Renal pelvis (tissue), 4 donors: ENCODE data around the gene CD8A. TPM values are rescaled to one million over a fixed set of nuclear protein-coding genes. Genes with fewer than 3 reads are reported as not detected.
"Not testable (repeated sequence)": the region's sequence is repeated elsewhere in the genome, so short reads cannot be mapped to it uniquely, and the experiment has no call there.

Experiments used
- DNase-seq: peaks from one replicate; pipeline ENCODE4 v3.0.0-alpha.2; 2013
- polyA plus RNA-seq, 3 donors: library from polyadenylated mRNA; unstranded; fragments of 120-200 nt; gene quantifications; one replicate each; pipeline ENCODE4 v1.2.1, GENCODE V29; 2013; ENCODE audit not compliant: insufficient read length in 3 of 3

CD8A gene
- polyA plus RNA-seq, 3 donors = 0.26 to 0.37 (median 0.36) TPM

DNA sequence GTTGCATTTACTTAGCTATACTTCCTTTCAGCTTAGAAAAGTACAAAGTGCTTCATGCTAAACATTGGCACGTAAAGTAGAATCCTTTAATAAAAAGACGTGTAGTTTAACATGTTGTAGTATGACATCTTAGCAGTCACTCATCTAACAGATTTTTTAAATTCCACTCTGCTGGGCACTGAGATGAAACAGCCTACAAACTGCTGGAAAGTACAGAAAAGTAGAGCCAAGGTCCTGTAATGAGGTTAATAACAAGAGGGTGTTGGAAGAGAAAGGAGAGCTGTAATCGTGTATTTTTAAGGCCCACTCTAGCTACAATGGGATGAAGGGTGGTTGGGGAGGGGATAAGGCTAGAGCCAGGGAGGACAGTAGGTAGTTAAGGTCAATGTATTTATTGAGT lies 10.7 kb downstream of the CD8A start:
- DNase-seq = no peak

DNA sequence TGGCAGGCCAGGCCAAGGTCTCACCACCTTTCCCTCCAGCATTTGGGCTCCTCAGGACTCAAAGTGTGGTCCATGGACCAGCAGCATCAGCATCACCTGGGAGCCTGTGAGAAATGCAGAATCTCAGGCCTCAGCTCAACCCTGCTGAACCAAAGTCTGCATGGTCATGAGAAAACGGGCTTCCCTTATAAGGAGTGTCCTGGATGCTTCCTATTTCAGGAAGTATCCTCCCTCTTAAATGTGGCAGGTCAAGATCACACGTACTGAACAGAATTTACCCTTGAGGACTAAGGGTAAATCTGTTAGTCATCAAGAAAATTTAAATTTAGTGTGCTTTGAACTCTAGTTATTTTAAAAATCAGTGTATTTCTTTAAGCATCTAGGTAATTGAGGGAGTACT lies 11.8 kb downstream of the CD8A start:
- DNase-seq = no peak

DNA sequence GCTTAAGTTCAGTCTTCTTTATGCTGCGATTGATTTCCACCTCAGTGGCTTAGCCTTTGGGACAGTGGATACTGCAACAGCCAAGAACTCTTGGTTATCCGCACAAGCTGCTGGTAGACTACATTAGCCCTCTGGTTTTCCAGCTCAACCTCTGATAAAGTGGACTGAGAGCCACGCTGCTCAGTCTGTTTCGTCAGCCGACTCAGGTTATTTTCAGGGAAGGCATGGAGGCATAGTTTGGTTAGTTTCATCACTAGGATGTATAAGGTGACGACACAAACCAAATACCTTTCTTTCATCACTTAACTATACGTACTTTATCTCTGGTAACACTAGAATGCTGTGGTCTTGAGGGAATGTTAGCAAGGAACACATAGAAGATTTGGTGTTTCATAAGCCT lies 14.2 kb downstream of the CD8A start:
- no peak for DNase-seq

DNA sequence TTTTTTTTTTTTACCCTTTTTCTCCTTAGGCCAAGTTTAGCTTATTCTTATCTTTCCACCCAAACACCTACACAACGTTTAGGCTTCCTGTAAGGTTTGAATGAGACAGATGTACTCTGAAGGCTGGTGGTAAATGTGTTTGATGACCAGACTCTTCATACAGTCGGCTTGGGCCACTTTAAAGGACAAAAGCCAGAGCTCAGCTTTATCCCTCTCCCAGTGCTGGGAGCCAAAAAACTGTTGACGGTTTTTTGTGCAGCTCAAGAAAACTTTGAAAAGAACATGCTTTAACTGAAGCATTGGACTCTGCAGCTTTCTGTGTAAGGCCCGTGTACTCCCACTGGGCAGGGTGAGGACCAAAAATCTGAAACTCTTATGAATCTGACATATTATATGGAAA lies 15.4 kb downstream of the CD8A start:
- no peak for DNase-seq

DNA sequence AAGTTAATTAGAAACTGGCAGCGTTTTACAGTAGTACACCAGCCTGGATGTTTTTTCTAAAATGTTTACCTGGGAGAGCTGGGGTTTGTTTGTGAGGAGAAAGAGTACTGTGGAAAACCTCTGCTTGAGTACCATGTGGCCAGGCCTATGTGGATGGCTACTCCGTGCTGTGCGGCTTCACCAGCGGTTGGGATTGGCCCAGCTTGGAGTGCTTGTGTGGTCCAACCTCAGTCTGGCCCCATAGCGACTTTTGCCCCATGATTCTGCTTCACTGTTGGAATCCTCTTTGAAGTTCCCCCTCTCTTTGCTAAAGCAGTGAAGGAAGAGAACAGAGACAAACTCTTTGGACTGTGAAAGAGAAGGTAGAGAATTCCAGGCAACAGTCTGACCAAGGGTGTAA lies 15.9 kb downstream of the CD8A start:
- no peak for DNase-seq

DNA sequence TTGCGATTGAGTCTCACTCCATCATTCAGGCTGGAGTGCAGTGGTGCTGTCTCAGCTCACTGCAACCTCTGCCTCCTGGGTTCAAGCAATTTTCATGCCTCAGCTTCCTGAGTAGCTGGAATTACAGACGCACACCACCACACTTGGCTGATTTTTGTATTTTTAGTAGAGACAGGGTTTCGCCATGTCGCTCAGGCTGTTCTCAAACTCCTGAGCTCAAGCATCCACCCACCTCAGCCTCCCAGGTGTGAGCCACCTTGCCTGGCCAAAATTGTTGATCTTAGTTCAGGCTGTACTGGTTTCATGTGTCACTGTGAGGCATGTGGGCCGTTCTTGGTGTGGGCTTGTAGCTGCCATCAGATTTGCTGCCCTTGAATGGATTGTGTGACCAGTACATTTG lies 18.1 kb downstream of the CD8A start:
- no peak for DNase-seq

DNA sequence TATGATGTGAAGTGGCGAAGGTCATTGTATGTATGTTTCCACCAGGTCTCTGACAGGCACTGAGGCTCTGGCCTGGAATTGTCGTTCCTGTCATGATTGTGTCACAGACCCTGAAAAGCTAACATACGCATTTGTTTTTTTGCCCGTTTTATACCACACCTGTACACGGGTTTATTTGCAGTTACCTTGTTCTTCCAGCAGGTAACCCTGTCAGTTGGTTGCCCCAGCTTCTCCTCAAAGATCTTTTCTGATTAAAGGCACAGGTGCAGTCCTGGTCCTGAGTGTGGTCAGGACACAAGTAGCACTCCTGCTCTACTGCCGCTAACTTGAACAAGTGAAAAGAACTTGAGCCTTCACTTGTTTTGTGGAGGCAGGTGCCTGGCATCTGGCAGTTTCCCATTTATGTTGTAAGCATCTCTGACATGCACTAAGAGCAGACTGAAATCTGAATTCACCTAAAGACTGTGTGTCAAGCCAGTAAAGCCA lies 19.9 kb downstream of the CD8A start:
- DNase-seq = no peak

DNA sequence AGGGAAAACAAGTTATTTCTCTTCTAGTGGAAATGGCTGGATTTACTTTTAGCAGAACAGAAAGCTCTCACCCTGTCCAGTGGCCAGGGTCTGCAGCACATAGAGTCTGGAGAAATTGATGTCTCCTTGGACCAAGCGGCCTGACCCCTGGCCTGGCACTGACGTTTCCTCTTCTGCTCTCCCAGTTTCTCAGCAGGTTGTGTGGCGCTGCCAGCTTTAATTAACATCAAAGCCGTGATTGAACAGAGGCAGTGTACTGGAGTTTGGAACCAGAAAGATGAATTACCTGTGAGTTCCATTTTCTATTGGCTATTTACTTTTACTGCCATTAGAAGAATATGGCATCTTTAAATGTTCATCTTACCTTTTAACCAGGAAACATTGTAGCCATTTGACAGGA lies 20.9 kb downstream of the CD8A start:
- no peak for DNase-seq

DNA sequence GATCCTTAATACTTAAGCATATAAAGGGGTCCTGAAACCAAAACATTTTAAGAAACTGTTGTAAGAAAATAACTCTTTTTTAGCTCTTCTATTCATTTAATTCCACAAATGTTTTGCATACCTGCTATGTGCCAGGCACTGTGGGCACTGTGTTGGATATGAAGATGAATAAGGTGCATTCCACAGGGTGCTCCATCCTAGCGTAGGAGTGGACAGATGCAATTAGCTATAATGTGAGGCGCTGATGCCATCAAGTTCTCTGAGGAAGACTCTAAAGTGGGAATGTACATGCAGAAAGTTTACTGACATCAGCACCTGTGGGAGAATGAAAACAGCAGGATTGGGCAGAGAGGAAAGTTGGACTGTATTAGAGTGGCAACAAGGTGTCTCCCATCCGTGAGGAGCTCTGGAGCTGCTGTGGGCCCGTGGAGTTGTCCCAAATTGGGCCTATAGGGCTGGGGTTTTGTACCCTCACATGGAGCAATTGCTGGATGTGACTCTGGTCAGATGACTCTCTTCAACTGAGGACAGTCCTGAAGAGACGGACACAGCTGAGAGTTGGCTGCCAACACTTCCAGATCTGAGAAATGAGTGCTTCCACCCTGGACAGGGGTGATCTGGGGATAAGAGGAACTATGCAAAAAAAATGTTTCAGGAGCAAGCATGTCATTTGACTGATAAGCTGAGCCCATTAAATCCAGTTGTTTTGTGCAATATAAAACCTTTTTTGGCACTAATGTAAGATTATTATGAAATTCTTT lies 22.3 kb downstream of the CD8A start:
- DNase-seq = no peak

DNA sequence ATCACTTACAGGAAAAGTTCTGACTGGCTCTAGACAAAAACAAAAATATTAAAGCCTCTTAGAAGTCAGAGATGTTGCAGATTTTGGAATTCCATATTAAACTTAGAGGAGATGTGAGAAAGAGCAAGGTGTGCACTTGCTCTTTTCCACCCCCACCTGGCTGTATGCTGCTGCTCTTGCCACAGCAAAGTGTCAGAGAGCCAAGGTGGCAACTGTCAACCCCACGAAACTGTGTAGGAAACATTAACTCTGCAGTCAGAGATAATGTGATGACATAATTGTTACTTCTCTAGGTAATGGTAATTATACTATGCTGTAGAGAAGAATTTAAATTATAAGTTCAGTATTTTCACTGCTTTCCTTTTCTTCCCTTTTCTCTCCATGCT lies 25.4 kb downstream of the CD8A start:
- DNase-seq = no peak

DNA sequence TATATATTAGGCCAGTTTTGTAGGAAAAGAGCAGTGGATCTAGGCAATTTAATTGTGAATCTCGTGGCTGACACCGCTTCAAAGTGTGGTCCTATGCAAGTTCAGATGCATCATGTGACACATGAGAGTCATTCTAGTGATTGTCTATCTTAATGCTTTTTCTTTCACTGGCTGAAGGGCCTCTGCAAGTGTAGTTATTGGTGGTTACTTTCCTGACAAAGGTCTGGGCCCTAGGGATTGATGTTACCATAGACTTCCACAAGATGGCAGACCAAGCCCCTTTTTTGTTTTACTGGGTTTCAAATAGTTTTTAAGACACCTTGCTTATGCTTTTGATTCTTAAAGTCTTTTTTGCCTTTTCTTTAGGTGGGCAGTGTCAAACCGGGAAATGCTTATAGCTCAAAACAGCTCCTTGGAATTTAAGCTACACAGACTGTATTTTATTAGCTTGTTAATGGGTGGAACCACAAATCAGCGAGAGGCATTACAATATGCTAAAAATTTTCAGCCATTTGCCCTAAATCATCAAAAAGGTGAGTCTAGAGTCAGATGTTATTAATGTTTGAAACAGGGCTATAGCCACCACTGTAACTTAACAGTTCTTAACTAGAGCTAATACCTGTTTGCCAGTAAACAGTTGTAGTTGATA lies 25.9 kb downstream of the CD8A start:
- peak; percentile 30 for DNase-seq

DNA sequence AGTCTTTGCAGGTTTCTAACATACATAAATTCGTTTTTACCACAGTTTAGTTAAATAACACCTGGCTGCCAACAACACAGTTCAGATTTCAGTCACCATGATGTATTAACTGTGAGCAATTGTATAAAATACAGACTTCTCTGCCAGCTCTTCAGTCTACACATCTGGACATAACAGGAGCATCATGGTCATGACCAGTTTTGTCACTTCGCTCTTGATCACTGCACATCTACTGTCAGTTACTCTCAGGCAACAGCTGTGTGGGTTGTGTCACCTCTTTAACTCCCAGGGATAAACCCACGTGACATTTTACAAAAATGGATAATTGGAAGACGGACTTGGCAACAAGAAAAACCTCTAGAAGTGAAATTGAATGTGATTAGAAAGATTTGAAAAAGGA lies 30.3 kb downstream of the CD8A start:
- DNase-seq = no peak

DNA sequence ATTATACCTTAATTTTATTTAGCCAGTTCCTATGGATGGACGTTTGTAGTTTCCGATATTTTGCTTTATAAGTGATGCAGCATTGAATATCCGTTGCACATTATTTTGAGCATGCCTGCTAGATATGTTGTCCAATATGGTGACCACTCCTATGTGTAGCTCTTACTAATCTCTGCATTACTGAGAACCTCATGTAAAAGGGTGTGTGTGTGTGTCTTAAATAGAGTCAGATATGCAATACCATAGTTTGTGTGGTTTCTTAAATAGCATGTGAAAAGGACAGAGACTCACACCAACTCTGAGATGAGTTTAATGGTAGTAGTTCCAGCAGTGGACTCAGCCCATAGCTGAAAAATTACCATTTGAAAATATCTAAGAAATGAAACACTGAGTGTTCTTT lies 32.3 kb downstream of the CD8A start:
- no peak for DNase-seq

DNA sequence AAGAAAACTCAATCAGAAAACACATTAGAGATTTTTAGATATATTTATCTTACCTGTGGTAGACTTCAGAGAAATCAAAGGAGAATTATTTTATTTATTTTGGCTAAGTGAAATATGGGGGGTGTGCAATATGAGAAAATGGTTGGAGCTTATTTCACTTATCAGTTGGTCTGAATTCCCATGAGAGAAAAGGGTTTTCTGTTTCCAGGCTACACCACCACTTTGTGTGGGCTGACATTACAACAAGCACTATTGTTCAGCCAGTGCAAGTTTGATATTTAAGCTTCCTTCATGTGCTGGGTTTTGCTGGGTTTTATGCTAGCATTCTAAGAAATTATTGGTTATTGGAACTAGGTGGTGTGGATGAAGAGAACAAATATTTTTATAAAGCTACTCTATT lies 37.1 kb downstream of the CD8A start:
- DNase-seq = no peak

DNA sequence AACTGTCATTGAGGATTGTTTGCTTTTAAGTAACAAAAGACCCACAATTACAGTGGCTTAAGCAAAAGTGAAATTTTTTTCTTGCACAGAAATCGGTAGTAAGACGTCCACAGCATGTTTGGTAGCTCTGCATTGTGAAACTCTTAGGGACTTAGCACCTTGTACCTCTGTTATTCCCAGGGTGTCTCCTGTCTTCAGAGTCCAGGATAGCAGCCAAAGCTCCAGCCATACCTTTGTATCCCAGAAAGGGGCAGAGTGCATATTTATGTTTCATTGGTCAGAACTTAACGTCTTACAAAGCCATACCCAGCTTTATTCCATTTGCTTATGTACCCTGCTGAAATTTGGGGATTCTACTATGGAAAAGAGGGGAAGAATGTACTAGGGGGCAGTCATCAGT lies 37.8 kb downstream of the CD8A start:
- DNase-seq = no peak

DNA sequence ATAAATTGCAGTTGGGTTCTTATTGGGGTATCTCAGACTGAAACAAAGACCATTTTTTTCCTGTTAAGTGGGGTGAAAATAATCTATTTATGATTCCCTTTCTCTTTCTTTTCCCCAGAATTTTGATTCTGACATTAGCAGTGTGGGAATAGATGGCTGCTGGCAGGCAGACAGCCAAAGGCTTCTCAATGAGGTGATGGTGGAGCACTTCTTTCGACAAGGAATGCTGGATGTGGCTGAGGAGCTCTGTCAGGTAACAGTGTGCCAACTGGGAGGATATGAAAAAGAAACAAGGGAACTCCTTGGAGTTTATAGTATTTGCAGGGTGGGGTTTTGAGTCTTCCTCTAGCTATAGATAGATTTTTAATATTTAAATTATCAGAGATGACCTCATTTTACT lies 38.9 kb downstream of the CD8A start:
- no peak for DNase-seq

DNA sequence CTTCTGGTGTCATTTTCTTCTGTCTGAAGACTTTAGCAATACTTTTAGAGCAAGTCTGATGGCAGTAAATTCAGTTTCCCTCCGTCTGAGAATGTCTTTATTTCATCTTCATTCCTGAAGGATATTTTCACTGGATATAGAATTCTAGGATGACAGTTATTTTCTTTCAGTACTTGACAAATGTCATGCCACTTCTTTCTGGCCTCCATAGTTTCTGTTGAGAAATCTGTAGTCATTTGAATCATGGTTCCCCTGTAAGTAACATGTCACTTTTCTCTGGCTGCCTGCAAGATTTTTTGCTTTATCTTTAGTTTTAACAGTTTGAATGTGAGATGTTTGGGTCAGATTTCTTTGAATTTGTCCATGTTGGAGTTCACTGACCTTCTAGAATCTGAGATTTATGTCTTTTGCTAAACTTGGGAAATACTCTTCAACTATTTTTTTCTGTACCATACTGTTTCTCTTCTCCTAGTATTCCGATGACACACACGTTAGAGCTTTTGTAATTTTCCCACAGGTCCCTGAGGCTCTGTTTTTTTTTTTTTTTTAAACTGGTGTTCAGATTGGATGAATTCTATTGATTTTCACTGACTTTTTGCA lies 40.4 kb downstream of the CD8A start:
- DNase-seq = no peak

DNA sequence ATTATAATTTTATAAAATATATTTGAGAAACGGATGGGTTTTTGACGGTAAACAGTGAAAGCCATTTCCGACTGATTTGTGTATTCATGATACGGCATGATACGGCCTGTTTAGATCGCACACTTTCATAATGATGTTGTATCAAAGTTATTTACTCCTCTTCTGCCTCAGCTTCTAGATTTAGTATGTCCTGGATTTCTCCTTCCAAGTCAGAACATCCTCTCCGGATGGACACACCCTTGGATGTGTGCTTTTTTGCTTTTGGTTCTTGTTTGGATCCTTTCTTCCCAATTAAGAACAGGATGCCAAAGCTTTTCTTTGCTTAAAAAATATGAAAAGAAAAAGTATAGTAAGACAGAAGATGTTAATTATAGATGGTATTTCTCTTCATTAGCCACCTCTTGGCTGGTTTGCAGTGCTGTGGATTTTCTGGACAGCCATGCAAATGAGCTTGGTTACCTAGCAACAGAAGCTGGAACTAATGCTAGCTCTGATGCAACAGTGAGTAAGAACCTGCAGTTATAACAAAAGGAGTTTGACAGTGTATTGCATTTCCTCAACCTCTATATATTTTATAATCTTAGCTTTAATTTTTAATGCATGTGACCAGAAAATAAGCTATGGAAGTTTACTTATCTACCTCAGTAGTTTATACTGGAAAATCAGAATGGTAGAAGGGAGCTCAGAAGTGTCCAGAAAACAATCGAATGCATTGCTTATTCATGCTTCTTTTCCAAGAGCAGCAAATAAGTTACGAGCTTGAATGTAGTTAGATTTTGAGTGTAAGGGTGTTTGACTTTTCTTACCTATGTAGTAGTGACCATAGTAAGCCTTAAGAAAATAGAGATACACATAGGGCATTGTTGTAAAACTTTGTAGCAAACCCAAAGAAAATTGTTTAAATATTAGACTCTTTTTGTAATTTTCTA lies 42.7 kb downstream of the CD8A start:
- no peak for DNase-seq

DNA sequence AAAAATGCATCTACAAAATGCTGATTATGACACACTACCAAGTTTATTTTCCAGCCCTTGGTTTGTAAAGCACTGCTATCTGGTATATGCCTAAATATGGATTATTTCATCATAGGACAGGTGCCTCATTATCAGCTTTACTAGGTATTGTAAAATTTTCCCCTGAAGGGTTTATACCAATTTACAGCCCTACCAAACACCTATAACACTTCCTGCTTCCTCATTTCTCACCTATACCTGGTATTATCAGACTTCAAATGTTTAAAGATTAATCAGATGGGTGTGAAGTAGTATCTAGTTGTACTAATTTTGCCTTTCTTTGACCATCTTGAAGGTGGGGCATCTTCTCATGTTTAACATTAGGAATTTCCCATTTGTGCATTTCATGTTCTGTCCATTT lies 43.8 kb downstream of the CD8A start:
- no peak for DNase-seq

DNA sequence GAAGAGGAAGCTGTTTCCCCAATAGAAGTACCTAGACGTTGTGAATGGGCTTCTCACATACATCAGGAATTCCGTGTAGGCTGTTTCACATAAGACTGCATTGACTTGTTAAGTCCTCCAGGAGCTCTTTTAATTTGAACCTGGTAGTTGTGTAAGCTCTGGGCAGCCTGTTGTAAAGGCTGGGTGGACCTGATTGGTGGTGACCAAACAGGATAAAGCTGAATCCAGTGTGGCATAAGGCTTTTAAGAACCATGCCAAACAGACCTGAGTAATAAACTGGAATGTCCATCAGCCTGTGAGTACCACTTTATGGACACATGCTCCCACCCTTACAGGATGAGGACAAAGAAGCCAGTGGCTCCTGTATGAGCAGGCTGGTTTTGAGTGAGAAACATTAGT lies 46.6 kb downstream of the CD8A start:
- no peak for DNase-seq

DNA sequence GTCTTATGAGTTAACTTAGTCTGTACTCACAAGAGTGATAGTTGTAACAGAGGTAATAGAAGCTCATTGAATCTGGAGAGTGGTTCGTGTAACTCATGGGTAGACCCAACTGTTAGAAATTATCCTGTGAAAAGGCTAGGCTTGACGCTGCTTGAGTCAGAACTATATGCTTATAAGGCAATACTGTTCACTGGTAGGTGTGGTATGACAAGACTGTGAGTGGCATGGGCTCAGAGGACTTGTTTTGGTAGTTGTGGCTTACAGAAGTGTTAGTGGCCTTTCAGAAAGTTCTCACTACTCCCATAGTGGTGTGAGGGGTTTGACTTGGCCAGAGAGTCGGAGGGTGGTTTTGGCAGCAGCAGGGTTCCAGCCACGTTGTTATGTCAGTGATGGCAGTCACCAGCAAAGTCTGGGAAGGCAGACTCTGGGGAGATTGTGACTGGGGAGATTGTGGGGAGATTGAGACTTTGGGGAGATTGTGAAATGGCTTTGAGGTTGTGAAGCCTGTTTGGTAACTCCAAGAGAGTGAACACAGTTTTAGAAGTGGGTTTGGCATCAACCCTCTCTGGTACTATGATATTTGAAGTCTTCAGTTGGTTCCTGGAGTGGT lies 48.7 kb downstream of the CD8A start:
- DNase-seq = not testable (repeated sequence)

DNA sequence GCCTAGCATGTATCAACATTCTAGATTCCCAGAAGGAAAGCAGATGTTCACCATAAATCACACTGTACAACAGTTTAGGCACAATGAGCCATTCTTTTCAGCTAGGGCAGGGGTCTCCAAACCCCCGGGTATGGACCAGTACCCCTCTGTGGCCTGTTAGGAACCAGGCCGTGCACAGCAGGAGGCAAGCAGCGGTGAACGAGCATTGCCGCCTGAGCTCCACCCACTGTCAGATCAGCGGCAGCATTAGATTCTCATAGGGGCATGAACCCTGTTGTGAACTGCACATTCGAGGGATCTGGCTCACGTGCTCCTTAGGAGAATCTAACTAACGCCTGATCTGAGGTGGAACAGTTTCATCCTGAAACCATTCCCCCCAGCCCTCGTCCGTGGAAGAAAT lies 50.8 kb downstream of the CD8A start:
- DNase-seq = not testable (repeated sequence)
